Osteocyte (in vitro differentiated cells): ENCODE measurements around the gene TAS1R1. TPM values are rescaled to one million over a fixed set of nuclear protein-coding genes. Genes with fewer than 3 reads are reported as not detected.
A peak's percentile ranks its signal among the peaks of the same experiment; 100 is the strongest.

ENCODE experiments used
- DNase-seq: peaks from one replicate; pipeline ENCODE4 v3.0.0; 2021; ENCODE audit warnings: mixed read lengths; ENCODE audit not compliant: unreplicated experiment; ENCODE audit errors: extremely low spot score
- H3K27ac Mint-ChIP-seq: one replicate; pipeline ENCODE4 v1.8.0; 2021; ENCODE audit warnings: mild to moderate bottlenecking, mixed read lengths; ENCODE audit not compliant: unreplicated experiment
- H3K27me3 Mint-ChIP-seq: one replicate; pipeline ENCODE4 v1.8.0; 2021; ENCODE audit warnings: mixed read lengths; ENCODE audit not compliant: unreplicated experiment
- H3K36me3 Mint-ChIP-seq: one replicate; pipeline ENCODE4 v1.8.0; 2021; ENCODE audit warnings: mixed read lengths; ENCODE audit not compliant: unreplicated experiment
- H3K4me1 Mint-ChIP-seq: one replicate; pipeline ENCODE4 v1.8.0; 2021; ENCODE audit warnings: mixed read lengths; ENCODE audit not compliant: unreplicated experiment
- H3K4me3 Mint-ChIP-seq: one replicate; pipeline ENCODE4 v1.8.0; 2021; ENCODE audit warnings: mild to moderate bottlenecking, moderate library complexity, mixed read lengths; ENCODE audit not compliant: unreplicated experiment
- H3K9me3 Mint-ChIP-seq: one replicate; pipeline ENCODE4 v1.8.0; 2021; ENCODE audit warnings: mixed read lengths; ENCODE audit not compliant: unreplicated experiment
- total RNA-seq: library from RNA; stranded (reverse); gene quantifications from 2 replicates; pipeline ENCODE4 v1.2.1, GENCODE V29; 2021
- TF ChIP-seq, protein P1 (sequence below): fragments of 200-600 bp; sonication (generic); IDR thresholded peaks from 2 replicates; pipeline ENCODE4 v1.5.0; 2021; ENCODE audit warnings: antibody characterized with exemption, mild to moderate bottlenecking, moderate library complexity

The TAS1R1 gene
- total RNA-seq, 1 donor from 2014 or later: not detected

DNA sequence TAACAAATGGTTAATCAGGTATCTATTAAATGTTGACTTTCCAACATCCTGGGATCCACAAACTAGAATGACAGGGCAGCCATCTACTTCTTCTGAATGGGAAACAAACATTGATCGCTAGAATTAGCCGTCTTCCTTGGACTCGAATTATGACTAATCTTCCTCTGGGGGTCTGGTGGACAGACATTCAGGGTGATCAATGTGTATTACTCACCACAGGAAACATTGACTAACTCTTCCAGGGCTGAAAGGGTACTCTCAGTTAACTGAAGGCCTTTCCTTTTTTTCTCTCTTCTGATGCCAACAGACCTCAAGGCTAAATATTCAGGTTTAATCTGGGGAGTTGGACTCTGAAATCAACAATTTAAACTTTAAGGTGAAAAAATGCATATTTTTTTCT lies 10.3 kb upstream of the TAS1R1 start:
- TF ChIP-seq, protein P1, sequence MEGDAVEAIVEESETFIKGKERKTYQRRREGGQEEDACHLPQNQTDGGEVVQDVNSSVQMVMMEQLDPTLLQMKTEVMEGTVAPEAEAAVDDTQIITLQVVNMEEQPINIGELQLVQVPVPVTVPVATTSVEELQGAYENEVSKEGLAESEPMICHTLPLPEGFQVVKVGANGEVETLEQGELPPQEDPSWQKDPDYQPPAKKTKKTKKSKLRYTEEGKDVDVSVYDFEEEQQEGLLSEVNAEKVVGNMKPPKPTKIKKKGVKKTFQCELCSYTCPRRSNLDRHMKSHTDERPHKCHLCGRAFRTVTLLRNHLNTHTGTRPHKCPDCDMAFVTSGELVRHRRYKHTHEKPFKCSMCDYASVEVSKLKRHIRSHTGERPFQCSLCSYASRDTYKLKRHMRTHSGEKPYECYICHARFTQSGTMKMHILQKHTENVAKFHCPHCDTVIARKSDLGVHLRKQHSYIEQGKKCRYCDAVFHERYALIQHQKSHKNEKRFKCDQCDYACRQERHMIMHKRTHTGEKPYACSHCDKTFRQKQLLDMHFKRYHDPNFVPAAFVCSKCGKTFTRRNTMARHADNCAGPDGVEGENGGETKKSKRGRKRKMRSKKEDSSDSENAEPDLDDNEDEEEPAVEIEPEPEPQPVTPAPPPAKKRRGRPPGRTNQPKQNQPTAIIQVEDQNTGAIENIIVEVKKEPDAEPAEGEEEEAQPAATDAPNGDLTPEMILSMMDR: no peak
- H3K9me3 Mint-ChIP-seq: no peaks in the 10 kb centered on the region
- no peak overlapping the region for H3K27ac Mint-ChIP-seq
- peaks cover 5% of the 10 kb centered on the region for H3K4me1 Mint-ChIP-seq
- no peaks in the 10 kb centered on the region for H3K27me3 Mint-ChIP-seq
- peaks cover 38% of the 10 kb centered on the region for H3K36me3 Mint-ChIP-seq
- no peak overlapping the region for H3K4me3 Mint-ChIP-seq
- no peak for DNase-seq

- no peaks in the 10 kb centered on the region for H3K9me3 Mint-ChIP-seq
- H3K27me3 Mint-ChIP-seq: no peaks in the 10 kb centered on the region
- H3K4me3 Mint-ChIP-seq: no peak overlapping the region
- DNase-seq: no peak
- no peak overlapping the region for H3K27ac Mint-ChIP-seq
- peaks cover 41% of the 10 kb centered on the region for H3K36me3 Mint-ChIP-seq
- TF ChIP-seq, protein P1: no peak
- peaks cover 5% of the 10 kb centered on the region for H3K4me1 Mint-ChIP-seq
These were observed 9.6 kb upstream of the TAS1R1 start for GRCh38 chr1:6545276-6546112.

DNA sequence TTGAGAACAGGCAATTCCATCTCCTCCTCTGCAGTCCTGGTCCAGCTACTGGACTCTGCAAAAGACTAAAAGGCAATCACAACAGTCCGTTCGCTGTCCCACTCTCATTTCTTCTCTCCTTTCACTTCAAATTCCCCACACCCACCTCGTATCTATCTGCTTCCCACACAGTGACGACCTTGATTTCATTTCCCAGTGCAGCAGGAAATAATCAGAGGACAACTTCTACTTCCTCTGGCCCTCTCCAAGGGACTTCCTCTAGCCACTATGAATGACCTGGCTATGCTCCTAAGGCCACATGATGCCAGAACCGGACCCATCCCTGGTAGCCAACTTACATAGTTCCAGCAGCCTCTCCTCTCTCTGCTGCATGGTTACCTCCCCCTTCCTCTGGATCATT lies 8.8 kb upstream of the TAS1R1 start:
- peaks cover 5% of the 10 kb centered on the region for H3K4me1 Mint-ChIP-seq
- H3K27me3 Mint-ChIP-seq: no peaks in the 10 kb centered on the region
- no peak for DNase-seq
- H3K4me3 Mint-ChIP-seq: no peak overlapping the region
- TF ChIP-seq, protein P1: no peak
- peaks cover 41% of the 10 kb centered on the region for H3K36me3 Mint-ChIP-seq
- no peak overlapping the region for H3K27ac Mint-ChIP-seq
- H3K9me3 Mint-ChIP-seq: no peaks in the 10 kb centered on the region

DNA sequence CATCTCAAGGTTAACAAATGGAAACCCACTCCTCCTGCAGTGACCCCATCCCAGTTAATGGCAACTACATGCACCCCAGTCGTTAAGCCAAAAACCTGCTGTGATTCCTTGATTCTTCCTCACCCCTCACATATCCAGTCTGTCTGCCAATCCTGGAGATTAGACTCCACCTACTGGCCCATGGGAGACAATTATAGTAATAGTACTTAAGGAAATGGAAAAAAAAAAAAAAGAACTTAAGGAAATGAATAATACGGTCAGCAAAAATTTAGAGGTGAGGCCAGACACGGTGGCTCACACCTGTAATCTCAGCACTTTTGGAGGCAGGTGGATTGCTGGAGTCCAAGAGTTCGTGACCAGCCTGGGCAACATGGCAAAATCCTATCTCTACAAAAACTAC lies 7.8 kb upstream of the TAS1R1 start:
- no peaks in the 10 kb centered on the region for H3K27me3 Mint-ChIP-seq
- H3K4me1 Mint-ChIP-seq: peaks cover 5% of the 10 kb centered on the region
- TF ChIP-seq, protein P1: peak; percentile 26
- peaks cover 37% of the 10 kb centered on the region for H3K36me3 Mint-ChIP-seq
- H3K27ac Mint-ChIP-seq: no peak overlapping the region
- DNase-seq: no peak
- H3K9me3 Mint-ChIP-seq: no peaks in the 10 kb centered on the region
- no peak overlapping the region for H3K4me3 Mint-ChIP-seq

DNA sequence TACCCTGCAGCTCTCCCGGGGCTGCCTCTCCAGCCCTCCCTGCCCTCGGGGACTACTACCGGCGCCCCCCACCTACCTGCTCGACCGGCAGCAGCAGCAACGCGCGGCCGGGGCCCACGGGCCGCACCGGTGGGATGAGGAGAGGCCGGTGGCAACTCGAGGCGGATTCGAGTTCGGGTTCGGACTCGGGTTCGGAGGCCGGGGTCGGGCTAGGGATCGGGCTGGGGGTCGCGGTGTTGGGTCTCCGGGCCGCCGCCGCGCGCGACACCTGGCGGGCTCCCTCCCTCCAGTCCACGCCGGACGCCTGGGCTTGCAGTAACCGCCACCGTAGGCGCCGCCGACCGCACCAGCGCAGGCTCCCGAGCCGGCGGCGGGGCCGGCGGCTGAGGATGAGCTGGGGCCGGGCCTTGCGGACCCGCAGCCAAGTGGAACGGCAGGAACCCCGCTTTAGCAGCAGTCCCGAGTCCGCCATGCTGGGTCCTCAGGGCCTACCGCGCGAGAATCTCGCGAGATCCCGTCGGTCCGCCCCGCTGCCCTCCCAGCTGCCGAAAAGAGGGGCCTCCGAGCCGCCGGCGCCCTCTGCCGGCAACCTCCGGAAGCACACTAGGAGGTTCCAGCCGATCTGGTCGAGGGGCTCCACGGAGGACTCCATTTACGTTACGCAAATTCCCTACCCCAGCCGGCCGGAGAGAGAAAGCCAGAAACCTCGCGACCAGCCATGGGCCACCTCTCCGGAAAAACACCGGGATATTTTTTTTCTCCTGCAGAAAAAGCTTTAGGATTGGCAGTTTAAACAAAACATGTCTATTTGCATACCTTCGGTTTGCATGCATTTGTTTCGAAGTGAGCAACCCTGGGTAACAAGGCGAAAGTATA lies 838 bp upstream of the TAS1R1 start, which contains the start of gene NOL9:
Gene NOL9 (minus strand): TSS at position 483 of the 876 bp plus-strand sequence. CDS start 11 bp downstream, at position 472.
- H3K36me3 Mint-ChIP-seq: peaks cover 5% of the 10 kb centered on the region
- DNase-seq: peak; percentile 99
- TF ChIP-seq, protein P1: peak; percentile 93
- no peaks in the 10 kb centered on the region for H3K27me3 Mint-ChIP-seq
- H3K4me1 Mint-ChIP-seq: peaks cover 13% of the 10 kb centered on the region
- peak within 1 kb of the TSS; percentile 35 for H3K27ac Mint-ChIP-seq
- H3K4me3 Mint-ChIP-seq: peak within 1 kb of the TSS; percentile 77
- H3K9me3 Mint-ChIP-seq: no peaks in the 10 kb centered on the region
